Measurements from ENCODE around the gene IGFLR1. TPM values are rescaled to one million over a fixed set of nuclear protein-coding genes. Genes with fewer than 3 reads are reported as not detected.

Gene IGFLR1
- total RNA-seq, 1 experiment from 2014 or later: 9.9 TPM

DNA sequence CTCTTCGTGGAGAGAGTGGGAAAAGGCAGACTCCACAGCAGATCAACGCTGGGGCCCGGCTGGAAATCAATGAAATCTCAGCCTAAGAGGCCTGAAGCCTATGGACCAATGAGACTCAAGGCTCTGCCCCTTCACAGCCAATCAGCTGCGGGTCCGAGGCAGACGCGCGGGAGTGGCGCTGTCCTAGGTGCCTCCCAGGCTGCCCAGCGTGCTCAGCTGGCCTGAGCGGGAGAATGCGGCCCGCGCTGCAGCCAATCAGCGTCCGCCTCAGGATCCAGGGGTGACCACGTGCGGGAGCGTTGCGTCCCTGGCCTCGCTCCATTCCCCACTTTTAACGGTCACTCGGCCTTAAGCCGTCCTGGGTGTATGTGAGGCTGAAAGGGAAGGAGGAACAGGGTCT lies 38.0 kb downstream of the IGFLR1 start, which contains the start of gene ZBTB32 (continued):
- TF ChIP-seq, protein P1, sequence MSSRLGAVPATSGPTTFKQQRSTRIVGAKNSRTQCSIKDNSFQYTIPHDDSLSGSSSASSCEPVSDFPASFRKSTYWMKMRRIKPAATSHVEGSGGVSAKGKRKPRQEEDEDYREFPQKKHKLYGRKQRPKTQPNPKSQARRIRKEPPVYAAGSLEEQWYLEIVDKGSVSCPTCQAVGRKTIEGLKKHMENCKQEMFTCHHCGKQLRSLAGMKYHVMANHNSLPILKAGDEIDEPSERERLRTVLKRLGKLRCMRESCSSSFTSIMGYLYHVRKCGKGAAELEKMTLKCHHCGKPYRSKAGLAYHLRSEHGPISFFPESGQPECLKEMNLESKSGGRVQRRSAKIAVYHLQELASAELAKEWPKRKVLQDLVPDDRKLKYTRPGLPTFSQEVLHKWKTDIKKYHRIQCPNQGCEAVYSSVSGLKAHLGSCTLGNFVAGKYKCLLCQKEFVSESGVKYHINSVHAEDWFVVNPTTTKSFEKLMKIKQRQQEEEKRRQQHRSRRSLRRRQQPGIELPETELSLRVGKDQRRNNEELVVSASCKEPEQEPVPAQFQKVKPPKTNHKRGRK (CRISPR knock-in tag; IDR thresholded peaks at IDR 0.05; ENCODE audit: borderline replicate concordance): no peak
- TF ChIP-seq, protein P2, sequence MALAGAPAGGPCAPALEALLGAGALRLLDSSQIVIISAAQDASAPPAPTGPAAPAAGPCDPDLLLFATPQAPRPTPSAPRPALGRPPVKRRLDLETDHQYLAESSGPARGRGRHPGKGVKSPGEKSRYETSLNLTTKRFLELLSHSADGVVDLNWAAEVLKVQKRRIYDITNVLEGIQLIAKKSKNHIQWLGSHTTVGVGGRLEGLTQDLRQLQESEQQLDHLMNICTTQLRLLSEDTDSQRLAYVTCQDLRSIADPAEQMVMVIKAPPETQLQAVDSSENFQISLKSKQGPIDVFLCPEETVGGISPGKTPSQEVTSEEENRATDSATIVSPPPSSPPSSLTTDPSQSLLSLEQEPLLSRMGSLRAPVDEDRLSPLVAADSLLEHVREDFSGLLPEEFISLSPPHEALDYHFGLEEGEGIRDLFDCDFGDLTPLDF (CRISPR knock-in tag; IDR thresholded peaks at IDR 0.05): peak; percentile 92
- TF ChIP-seq, protein P3, sequence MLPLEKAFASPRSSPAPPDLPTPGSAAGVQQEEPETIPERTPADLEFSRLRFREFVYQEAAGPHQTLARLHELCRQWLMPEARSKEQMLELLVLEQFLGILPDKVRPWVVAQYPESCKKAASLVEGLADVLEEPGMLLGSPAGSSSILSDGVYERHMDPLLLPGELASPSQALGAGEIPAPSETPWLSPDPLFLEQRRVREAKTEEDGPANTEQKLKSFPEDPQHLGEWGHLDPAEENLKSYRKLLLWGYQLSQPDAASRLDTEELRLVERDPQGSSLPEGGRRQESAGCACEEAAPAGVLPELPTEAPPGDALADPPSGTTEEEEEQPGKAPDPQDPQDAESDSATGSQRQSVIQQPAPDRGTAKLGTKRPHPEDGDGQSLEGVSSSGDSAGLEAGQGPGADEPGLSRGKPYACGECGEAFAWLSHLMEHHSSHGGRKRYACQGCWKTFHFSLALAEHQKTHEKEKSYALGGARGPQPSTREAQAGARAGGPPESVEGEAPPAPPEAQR (CRISPR knock-in tag; IDR thresholded peaks at IDR 0.05): no peak
- no peak for TF ChIP-seq MXD4 (CRISPR knock-in tag; IDR thresholded peaks at IDR 0.05; ENCODE audit: borderline replicate concordance)
- TF ChIP-seq, protein P4, sequence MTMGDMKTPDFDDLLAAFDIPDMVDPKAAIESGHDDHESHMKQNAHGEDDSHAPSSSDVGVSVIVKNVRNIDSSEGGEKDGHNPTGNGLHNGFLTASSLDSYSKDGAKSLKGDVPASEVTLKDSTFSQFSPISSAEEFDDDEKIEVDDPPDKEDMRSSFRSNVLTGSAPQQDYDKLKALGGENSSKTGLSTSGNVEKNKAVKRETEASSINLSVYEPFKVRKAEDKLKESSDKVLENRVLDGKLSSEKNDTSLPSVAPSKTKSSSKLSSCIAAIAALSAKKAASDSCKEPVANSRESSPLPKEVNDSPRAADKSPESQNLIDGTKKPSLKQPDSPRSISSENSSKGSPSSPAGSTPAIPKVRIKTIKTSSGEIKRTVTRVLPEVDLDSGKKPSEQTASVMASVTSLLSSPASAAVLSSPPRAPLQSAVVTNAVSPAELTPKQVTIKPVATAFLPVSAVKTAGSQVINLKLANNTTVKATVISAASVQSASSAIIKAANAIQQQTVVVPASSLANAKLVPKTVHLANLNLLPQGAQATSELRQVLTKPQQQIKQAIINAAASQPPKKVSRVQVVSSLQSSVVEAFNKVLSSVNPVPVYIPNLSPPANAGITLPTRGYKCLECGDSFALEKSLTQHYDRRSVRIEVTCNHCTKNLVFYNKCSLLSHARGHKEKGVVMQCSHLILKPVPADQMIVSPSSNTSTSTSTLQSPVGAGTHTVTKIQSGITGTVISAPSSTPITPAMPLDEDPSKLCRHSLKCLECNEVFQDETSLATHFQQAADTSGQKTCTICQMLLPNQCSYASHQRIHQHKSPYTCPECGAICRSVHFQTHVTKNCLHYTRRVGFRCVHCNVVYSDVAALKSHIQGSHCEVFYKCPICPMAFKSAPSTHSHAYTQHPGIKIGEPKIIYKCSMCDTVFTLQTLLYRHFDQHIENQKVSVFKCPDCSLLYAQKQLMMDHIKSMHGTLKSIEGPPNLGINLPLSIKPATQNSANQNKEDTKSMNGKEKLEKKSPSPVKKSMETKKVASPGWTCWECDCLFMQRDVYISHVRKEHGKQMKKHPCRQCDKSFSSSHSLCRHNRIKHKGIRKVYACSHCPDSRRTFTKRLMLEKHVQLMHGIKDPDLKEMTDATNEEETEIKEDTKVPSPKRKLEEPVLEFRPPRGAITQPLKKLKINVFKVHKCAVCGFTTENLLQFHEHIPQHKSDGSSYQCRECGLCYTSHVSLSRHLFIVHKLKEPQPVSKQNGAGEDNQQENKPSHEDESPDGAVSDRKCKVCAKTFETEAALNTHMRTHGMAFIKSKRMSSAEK (CRISPR knock-in tag; IDR thresholded peaks at IDR 0.05; ENCODE audit: borderline replicate concordance): no peak

DNA sequence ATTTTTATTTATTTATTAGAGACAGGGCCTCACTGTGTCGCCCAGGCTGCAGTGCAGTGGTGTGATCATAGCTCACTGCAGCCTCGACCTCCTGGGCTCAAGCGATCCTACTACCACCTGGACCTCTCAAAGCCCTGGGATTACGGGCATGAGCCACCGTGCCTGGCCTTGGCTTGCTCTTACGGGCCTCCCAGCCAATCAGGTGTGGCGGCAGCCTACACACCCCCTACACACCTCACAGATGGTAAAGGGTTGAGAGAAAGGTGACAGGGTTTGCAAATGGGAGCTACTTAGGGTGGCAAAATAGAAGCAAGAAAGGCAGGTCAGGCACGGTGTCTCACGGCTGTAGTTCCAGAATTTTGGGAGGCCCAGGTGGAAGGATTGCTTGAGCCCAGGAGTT lies 38.9 kb downstream of the IGFLR1 start:
- POLR2A ChIA-PET: interaction anchor here (1.3 to 3.1 kb wide), 3 partner anchors 10 to 146 kb away, joined by 4 to 14 read pairs (median 4); no protein-coding TSS in a partner anchor
- no peaks in the 10 kb centered on the region for H3K36me3 Mint-ChIP-seq
- H3K4me3 Mint-ChIP-seq: peak overlapping the region; percentile 85; the same call in 1 of the 2 replicates
- no peaks in the 10 kb centered on the region; the same call in 1 of the 2 replicates for H3K4me1 Mint-ChIP-seq
- peaks cover 44% of the 10 kb centered on the region for H3K27me3 Mint-ChIP-seq (ENCODE audit: low read depth)
- H3K9me3 Mint-ChIP-seq: peaks cover 5% of the 10 kb centered on the region
- H3K27ac Mint-ChIP-seq: no peak overlapping the region
- CTCF ChIA-PET: interaction anchor here (1.0 to 2.8 kb wide), 9 partner anchors 9 to 154 kb away, joined by 3 to 16 read pairs (median 8); partner anchors contain the start of gene COX6B1
- DNase-seq (ENCODE audit: low spot score): peak; percentile 45
- TF ChIP-seq CBFB (CRISPR knock-in tag; IDR thresholded peaks at IDR 0.05; ENCODE audit: low read depth): no peak
- TF ChIP-seq, protein P5, sequence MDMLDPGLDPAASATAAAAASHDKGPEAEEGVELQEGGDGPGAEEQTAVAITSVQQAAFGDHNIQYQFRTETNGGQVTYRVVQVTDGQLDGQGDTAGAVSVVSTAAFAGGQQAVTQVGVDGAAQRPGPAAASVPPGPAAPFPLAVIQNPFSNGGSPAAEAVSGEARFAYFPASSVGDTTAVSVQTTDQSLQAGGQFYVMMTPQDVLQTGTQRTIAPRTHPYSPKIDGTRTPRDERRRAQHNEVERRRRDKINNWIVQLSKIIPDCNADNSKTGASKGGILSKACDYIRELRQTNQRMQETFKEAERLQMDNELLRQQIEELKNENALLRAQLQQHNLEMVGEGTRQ (CRISPR knock-in tag; IDR thresholded peaks at IDR 0.05): no peak
- no peak for TF ChIP-seq IRF2 (CRISPR knock-in tag; IDR thresholded peaks at IDR 0.05; ENCODE audit: borderline replicate concordance, low read depth)
- TF ChIP-seq NFYB (CRISPR knock-in tag; conservative IDR thresholded peaks at IDR 0.05; ENCODE audit: low read depth): peak; percentile 64
- ATAC-seq: no peak; the same call in 1 of the 2 replicates

DNA sequence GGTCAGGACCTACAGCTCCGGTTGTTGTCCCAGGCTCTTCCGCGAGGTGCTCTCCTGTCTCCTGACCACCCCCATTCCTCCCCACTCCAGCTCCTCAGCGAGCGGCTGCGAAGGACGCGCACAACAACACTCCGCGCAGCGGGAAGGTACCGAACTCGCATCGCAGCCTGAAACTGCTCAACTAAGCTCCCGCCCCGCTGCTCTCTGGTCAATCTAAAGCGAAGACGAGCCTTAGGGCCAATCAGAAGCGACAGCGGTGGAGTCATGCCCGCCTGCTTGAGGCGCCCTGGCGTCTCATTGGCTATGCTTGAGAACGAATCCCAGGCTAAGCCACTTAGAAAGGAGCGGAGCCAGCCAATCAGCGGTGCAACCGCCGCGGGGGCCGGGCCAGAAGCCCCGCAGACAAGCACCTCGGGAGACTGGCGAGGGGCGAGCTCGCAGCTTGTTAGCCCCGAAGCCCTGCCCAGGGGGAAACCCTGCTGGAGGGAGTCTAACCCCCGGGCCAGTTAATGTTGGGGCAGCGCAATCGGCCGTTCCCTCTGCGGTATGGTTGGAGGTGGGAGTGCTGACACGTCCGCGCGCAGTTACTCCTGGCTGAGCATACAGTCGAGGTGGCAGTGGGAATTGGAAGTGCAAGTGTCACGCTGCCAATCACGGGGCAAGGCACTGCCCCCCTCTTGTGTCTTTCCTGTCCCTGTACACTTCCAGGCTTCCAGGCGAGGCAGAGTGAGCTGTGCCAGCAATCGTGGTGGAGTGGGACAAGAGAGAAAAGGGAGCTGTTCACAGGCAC lies 39.8 kb downstream of the IGFLR1 start:
- ATAC-seq: peak; percentile 96
- peak overlapping the region; percentile 85 for H3K4me3 Mint-ChIP-seq
- no peaks in the 10 kb centered on the region; the same call in 1 of the 2 replicates for H3K4me1 Mint-ChIP-seq
- H3K27ac Mint-ChIP-seq: peak overlapping the region; percentile 98
- ChIA-PET POLR2A (interaction anchor here (0.5 to 3.1 kb wide), 9 partner anchors 11 to 468 kb away, joined by 3 to 14 read pairs (median 4); no protein-coding TSS in a partner anchor), CTCF (interaction anchor here (0.9 to 2.8 kb wide), 19 partner anchors 8 to 350 kb away, joined by 3 to 16 read pairs (median 5); partner anchors contain the start of genes COX6B1, LIN37, PSENEN and U2AF1L4)
- H3K36me3 Mint-ChIP-seq: no peaks in the 10 kb centered on the region
- peaks cover 5% of the 10 kb centered on the region for H3K9me3 Mint-ChIP-seq
- H3K27me3 Mint-ChIP-seq (ENCODE audit: low read depth): peaks cover 44% of the 10 kb centered on the region
- DNase-seq (ENCODE audit: low spot score): peak; percentile 96
- TF ChIP-seq SP1 (CRISPR knock-in tag; conservative IDR thresholded peaks at IDR 0.05) (peak; percentile 69), FOXK1 (CRISPR knock-in tag; IDR thresholded peaks at IDR 0.05) (no peak; the same call in 1 of the 2 replicates), MYBL2 (CRISPR knock-in tag; IDR thresholded peaks at IDR 0.05) (0 out of 2 replicates have a peak, but pooled peaks have one; percentile 51), NR2C2 (CRISPR knock-in tag; IDR thresholded peaks at IDR 0.05) (no peak)
- TF ChIP-seq, protein P6, sequence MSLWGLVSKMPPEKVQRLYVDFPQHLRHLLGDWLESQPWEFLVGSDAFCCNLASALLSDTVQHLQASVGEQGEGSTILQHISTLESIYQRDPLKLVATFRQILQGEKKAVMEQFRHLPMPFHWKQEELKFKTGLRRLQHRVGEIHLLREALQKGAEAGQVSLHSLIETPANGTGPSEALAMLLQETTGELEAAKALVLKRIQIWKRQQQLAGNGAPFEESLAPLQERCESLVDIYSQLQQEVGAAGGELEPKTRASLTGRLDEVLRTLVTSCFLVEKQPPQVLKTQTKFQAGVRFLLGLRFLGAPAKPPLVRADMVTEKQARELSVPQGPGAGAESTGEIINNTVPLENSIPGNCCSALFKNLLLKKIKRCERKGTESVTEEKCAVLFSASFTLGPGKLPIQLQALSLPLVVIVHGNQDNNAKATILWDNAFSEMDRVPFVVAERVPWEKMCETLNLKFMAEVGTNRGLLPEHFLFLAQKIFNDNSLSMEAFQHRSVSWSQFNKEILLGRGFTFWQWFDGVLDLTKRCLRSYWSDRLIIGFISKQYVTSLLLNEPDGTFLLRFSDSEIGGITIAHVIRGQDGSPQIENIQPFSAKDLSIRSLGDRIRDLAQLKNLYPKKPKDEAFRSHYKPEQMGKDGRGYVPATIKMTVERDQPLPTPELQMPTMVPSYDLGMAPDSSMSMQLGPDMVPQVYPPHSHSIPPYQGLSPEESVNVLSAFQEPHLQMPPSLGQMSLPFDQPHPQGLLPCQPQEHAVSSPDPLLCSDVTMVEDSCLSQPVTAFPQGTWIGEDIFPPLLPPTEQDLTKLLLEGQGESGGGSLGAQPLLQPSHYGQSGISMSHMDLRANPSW (CRISPR knock-in tag; conservative IDR thresholded peaks at IDR 0.05; ENCODE audit: low read depth): no peak
